OCI-LY3 (cell line): ENCODE measurements around the gene RACGAP1.

Experiments
- CTCF ChIP-seq: fragments of 200-600, 300-600 bp; sonication (generic); IDR thresholded peaks from 2 replicates; pipeline ENCODE4 v1.5.1; 2014; ENCODE audit warnings: antibody characterized with exemption, low read length, low read depth
- EZH2phosphoT487 ChIP-seq: fragments of 200-600 bp; shearing (Covaris generic); IDR thresholded peaks from 2 replicates; pipeline ENCODE4 v1.6.1; 2018; ENCODE audit warnings: antibody characterized with exemption, mixed run types, low read depth

- TF ChIP-seq EZH2phosphoT487 (no peak), CTCF (no peak)
Measured at GRCh38 chr12:49950273-49951251, 74.7 kb downstream of the RACGAP1 start, which contains the start of gene AQP2.
